GM21423 (cell line): ENCODE data around the gene ANO7.

Experiments
- ATAC-seq: cut with Tn5 transposase; IDR thresholded peaks from one replicate; pipeline ENCODE4 v1.9.1; 2021; ENCODE audit warnings: mild to moderate bottlenecking, moderate library complexity; ENCODE audit not compliant: unreplicated experiment

The ANO7 gene

GRCh38 chr2:241225983-241226382 is 37.5 kb downstream of the ANO7 start:
- no peak for ATAC-seq

GRCh38 chr2:241226723-241227572 is 38.5 kb downstream of the ANO7 start:
- ATAC-seq = no peak

GRCh38 chr2:241227594-241227993 is 39.1 kb downstream of the ANO7 start:
- ATAC-seq = no peak

GRCh38 chr2:241228081-241228859 is 39.8 kb downstream of the ANO7 start:
- no peak for ATAC-seq

GRCh38 chr2:241228860-241229516 is 40.5 kb downstream of the ANO7 start:
- ATAC-seq = no peak

- no peak for ATAC-seq
These were observed 41.3 kb downstream of the ANO7 start for GRCh38 chr2:241229563-241230401.

- ATAC-seq = no peak
These were observed 42.0 kb downstream of the ANO7 start for GRCh38 chr2:241230435-241230834.

GRCh38 chr2:241232736-241233575 is 44.5 kb downstream of the ANO7 start:
- no peak for ATAC-seq

GRCh38 chr2:241234066-241234790 is 45.8 kb downstream of the ANO7 start:
- no peak for ATAC-seq

- no peak for ATAC-seq
These were observed 46.7 kb downstream of the ANO7 start for GRCh38 chr2:241234962-241235740.

GRCh38 chr2:241235859-241236593 is 47.5 kb downstream of the ANO7 start:
- no peak for ATAC-seq

- no peak for ATAC-seq
These were observed 48.6 kb downstream of the ANO7 start for GRCh38 chr2:241237047-241237446.

- no peak for ATAC-seq
These were observed 49.5 kb downstream of the ANO7 start for GRCh38 chr2:241237949-241238371.

GRCh38 chr2:241238693-241239198 is 50.3 kb downstream of the ANO7 start:
- no peak for ATAC-seq

GRCh38 chr2:241239552-241240202 is 51.2 kb downstream of the ANO7 start:
- ATAC-seq = no peak

- no peak for ATAC-seq
These were observed 52.0 kb downstream of the ANO7 start for GRCh38 chr2:241240320-241241004.
